ENCODE measurements around the gene CDHR5. TPM values are rescaled to one million over a fixed set of nuclear protein-coding genes. Genes with fewer than 3 reads are reported as not detected.
"Not testable (repeated sequence)": the region's sequence is repeated elsewhere in the genome, so short reads cannot be mapped to it uniquely, and the experiment has no call there.

The CDHR5 gene
- total RNA-seq, 1 donor from 2014 or later, result not detected

- intact Hi-C loops (cut with DNase I), result no loop called here
- ATAC-seq (ENCODE audit: poor library complexity), result no peak
- DNase-seq, result no peak
Observed at GRCh38 chr11:650482-650881, 25.7 kb upstream of the CDHR5 start.

- intact Hi-C loops (cut with DNase I); ATAC-seq (ENCODE audit: poor library complexity); DNase-seq: not testable (repeated sequence)
Observed at GRCh38 chr11:647672-648158, 23.0 kb upstream of the CDHR5 start.

GRCh38 chr11:646214-646613 lies 21.5 kb upstream of the CDHR5 start:
- intact Hi-C loops (cut with DNase I), result no loop called here
- ATAC-seq (ENCODE audit: poor library complexity) (no peak), DNase-seq (no peak)

GRCh38 chr11:645536-645935 lies 20.8 kb upstream of the CDHR5 start:
- DNase-seq (no peak), ATAC-seq (ENCODE audit: poor library complexity) (no peak)
- intact Hi-C loops (cut with DNase I), result no loop called here

GRCh38 chr11:643849-644738 lies 19.3 kb upstream of the CDHR5 start:
- intact Hi-C loops (cut with DNase I), result no loop called here

GRCh38 chr11:643366-643765 lies 18.6 kb upstream of the CDHR5 start:
- ATAC-seq (ENCODE audit: poor library complexity) (no peak), DNase-seq (no peak)
- intact Hi-C loops (cut with DNase I), result no loop called here

More at GRCh38 chr11:643849-644738, 19.3 kb upstream of the CDHR5 start:
- no peak for DNase-seq
- ATAC-seq (ENCODE audit: poor library complexity), result no peak

GRCh38 chr11:641806-642370 lies 17.1 kb upstream of the CDHR5 start:
- ATAC-seq (ENCODE audit: poor library complexity), result no peak
- intact Hi-C loops (cut with DNase I), result no loop called here
- DNase-seq, result no peak

GRCh38 chr11:640021-640706 lies 15.4 kb upstream of the CDHR5 start:
- DNase-seq (no peak), ATAC-seq (ENCODE audit: poor library complexity) (no peak)
- intact Hi-C loops (cut with DNase I), result no loop called here

GRCh38 chr11:639332-639955 lies 14.7 kb upstream of the CDHR5 start:
- intact Hi-C loops (cut with DNase I), result no loop called here

GRCh38 chr11:638631-639331 lies 14.0 kb upstream of the CDHR5 start:
- DNase-seq (no peak), ATAC-seq (ENCODE audit: poor library complexity) (no peak)
- intact Hi-C loops (cut with DNase I), result no loop called here

More at GRCh38 chr11:639332-639955, 14.7 kb upstream of the CDHR5 start:
- ATAC-seq (ENCODE audit: poor library complexity) (no peak), DNase-seq (no peak)

GRCh38 chr11:637593-638521 lies 13.1 kb upstream of the CDHR5 start:
- DNase-seq (no peak), ATAC-seq (ENCODE audit: poor library complexity) (no peak)
- intact Hi-C loops (cut with DNase I), result no loop called here

GRCh38 chr11:637333-637592 lies 12.5 kb upstream of the CDHR5 start:
- intact Hi-C loops (cut with DNase I), result no loop called here
- DNase-seq (no peak), ATAC-seq (ENCODE audit: poor library complexity) (no peak)

GRCh38 chr11:636511-637332 lies 12.0 kb upstream of the CDHR5 start, which contains the start of gene DRD4:
Gene DRD4, plus strand, starts transcription at chr11:637269. Its CDS starts 36 bp downstream, at chr11:637305.
- DNase-seq (no peak), ATAC-seq (ENCODE audit: poor library complexity) (peak; percentile 57)
- intact Hi-C loops (cut with DNase I), result no loop called here

GRCh38 chr11:635945-636510 lies 11.3 kb upstream of the CDHR5 start:
- intact Hi-C loops (cut with DNase I), result no loop called here
- no peak for DNase-seq
- no peak for ATAC-seq (ENCODE audit: poor library complexity)

- intact Hi-C loops (cut with DNase I), result no loop called here
Observed at GRCh38 chr11:630871-631270, 6.1 kb upstream of the CDHR5 start.

GRCh38 chr11:629237-629583 lies 4.5 kb upstream of the CDHR5 start:
- ATAC-seq (ENCODE audit: poor library complexity) (peak; percentile 75), DNase-seq (no peak)
- intact Hi-C loops (cut with DNase I), result no loop called here

More at GRCh38 chr11:630871-631270, 6.1 kb upstream of the CDHR5 start:
- ATAC-seq (ENCODE audit: poor library complexity) (no peak), DNase-seq (no peak)

GRCh38 chr11:628056-628455 lies 3.3 kb upstream of the CDHR5 start:
- DNase-seq, result no peak
- intact Hi-C loops (cut with DNase I), result no loop called here
- ATAC-seq (ENCODE audit: poor library complexity), result no peak
